Measurements from ENCODE around the gene GRWD1. TPM values are rescaled to one million over a fixed set of nuclear protein-coding genes. Genes with fewer than 3 reads are reported as not detected.

The GRWD1 gene
- total and polyA plus RNA-seq, 10 of the 15 experiments (the other 5 are each of a cell fraction or from before 2014, with no cell fraction given), result 1.4 to 103 (median 30.7) TPM

DNA sequence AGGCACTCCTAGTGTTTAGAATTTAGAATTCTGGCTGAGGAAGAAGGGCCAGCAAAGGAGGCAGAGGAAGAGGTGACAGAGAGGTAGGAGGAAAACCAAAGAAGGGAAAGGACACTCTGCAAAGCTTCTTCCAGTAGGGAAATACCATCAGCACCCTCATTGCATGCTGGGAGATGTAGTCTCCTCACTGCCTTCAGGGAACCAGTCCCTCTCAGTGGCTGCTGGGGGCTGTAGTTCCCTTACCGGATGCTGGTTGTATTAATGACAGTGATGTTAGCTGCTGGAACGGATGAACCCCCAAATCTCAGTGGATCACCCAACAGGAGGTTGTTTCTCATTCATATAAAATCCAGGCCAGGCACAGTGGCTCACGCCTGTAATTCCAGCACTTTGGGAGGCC, 42.2 kb upstream of the GRWD1 start (continued):
- 0 out of 2 replicates have a peak, but pooled peaks have one; percentile 29 for TF ChIP-seq ATF3 (IDR thresholded peaks at IDR 0.05; ENCODE audit: borderline replicate concordance, extremely low read depth, low read depth, low read length)
- TF ChIP-seq KDM1A (IDR thresholded peaks at IDR 0.05; ENCODE audit: borderline replicate concordance), result no peak
- no peak for TF ChIP-seq CBX3 (IDR thresholded peaks at IDR 0.05; ENCODE audit: borderline replicate concordance, low read depth)
- peak; percentile 82 for TF ChIP-seq SREBF1 (IDR thresholded peaks at IDR 0.05; ENCODE audit: low read length)
- TF ChIP-seq ZNF384 (IDR thresholded peaks at IDR 0.05; ENCODE audit: borderline replicate concordance, low read depth, low read length), result no peak
- peak; percentile 69; the same call in 1 of the 2 replicates for TF ChIP-seq CREB1 (IDR thresholded peaks at IDR 0.05; ENCODE audit: low read depth)
- TF ChIP-seq KAT2A (conservative IDR thresholded peaks at IDR 0.05; ENCODE audit: control insufficient read depth, low read depth, low read length), result no peak
- TF ChIP-seq PBX3 (IDR thresholded peaks at IDR 0.05; ENCODE audit: insufficient replicate concordance, low read depth, low read length), result no peak
- TF ChIP-seq MAX (IDR thresholded peaks at IDR 0.05; ENCODE audit: low read depth, low read length), result no peak
- TF ChIP-seq ZBTB33 (IDR thresholded peaks at IDR 0.05), result no peak
- TF ChIP-seq YY1 (IDR thresholded peaks at IDR 0.05; ENCODE audit: low read depth, low read length), result peak; percentile 85
- TF ChIP-seq MYC (IDR thresholded peaks at IDR 0.05; ENCODE audit: insufficient read depth, insufficient read length, insufficient replicate concordance, low read length, severe bottlenecking), result no peak
- no peak for TF ChIP-seq GATAD2B (conservative IDR thresholded peaks at IDR 0.05; ENCODE audit: low read depth)
- peak; percentile 89 for TF ChIP-seq TARDBP (IDR thresholded peaks at IDR 0.05; ENCODE audit: borderline replicate concordance)
- peak; percentile 34; the same call in 1 of the 2 replicates for TF ChIP-seq NFYB (IDR thresholded peaks at IDR 0.05; ENCODE audit: insufficient read depth, low read depth, low read length)
- no peak for TF ChIP-seq NR2F1 (conservative IDR thresholded peaks at IDR 0.05)
- TF ChIP-seq, protein P1, sequence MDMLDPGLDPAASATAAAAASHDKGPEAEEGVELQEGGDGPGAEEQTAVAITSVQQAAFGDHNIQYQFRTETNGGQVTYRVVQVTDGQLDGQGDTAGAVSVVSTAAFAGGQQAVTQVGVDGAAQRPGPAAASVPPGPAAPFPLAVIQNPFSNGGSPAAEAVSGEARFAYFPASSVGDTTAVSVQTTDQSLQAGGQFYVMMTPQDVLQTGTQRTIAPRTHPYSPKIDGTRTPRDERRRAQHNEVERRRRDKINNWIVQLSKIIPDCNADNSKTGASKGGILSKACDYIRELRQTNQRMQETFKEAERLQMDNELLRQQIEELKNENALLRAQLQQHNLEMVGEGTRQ (IDR thresholded peaks at IDR 0.05; ENCODE audit: borderline replicate concordance, low read depth, low read length), result no peak
- TF ChIP-seq KLF5 (IDR thresholded peaks at IDR 0.05; ENCODE audit: partially characterized antibody), result no peak
- TF ChIP-seq YBX1 (IDR thresholded peaks at IDR 0.05), result no peak
- no peak for TF ChIP-seq PAX8 (IDR thresholded peaks at IDR 0.05)
- TF ChIP-seq RUNX3 (IDR thresholded peaks at IDR 0.05; ENCODE audit: low read length), result no peak
- no peak for TF ChIP-seq SIN3A (IDR thresholded peaks at IDR 0.05; ENCODE audit: low read depth, low read length)
- TF ChIP-seq IRF4 (IDR thresholded peaks at IDR 0.05; ENCODE audit: low read depth, low read length), result peak; percentile 67; the same call in 1 of the 2 replicates
- TF ChIP-seq ZZZ3 (IDR thresholded peaks at IDR 0.05; ENCODE audit: control insufficient read depth, insufficient read length, low read depth), result no peak
- TF ChIP-seq SP1 (IDR thresholded peaks at IDR 0.05; ENCODE audit: low read depth, low read length), result no peak
- TF ChIP-seq, protein P2, sequence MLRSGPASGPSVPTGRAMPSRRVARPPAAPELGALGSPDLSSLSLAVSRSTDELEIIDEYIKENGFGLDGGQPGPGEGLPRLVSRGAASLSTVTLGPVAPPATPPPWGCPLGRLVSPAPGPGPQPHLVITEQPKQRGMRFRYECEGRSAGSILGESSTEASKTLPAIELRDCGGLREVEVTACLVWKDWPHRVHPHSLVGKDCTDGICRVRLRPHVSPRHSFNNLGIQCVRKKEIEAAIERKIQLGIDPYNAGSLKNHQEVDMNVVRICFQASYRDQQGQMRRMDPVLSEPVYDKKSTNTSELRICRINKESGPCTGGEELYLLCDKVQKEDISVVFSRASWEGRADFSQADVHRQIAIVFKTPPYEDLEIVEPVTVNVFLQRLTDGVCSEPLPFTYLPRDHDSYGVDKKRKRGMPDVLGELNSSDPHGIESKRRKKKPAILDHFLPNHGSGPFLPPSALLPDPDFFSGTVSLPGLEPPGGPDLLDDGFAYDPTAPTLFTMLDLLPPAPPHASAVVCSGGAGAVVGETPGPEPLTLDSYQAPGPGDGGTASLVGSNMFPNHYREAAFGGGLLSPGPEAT (IDR thresholded peaks at IDR 0.05; ENCODE audit: low read depth), result 0 out of 2 replicates have a peak, but pooled peaks have one; percentile 47
- peak; percentile 89 for TF ChIP-seq CREM (IDR thresholded peaks at IDR 0.05; ENCODE audit: low read depth)
- TF ChIP-seq SREBF2 (IDR thresholded peaks at IDR 0.05; ENCODE audit: low read length), result no peak

Measured in GM12878 (cell line).